GM19438 (cell line): Measurements from ENCODE around the gene PPP1R12C.

ENCODE experiments used
- ATAC-seq: cut with Tn5 transposase; IDR thresholded peaks from one replicate; pipeline ENCODE4 v1.9.1; 2021; ENCODE audit warnings: low read depth; ENCODE audit not compliant: unreplicated experiment

The PPP1R12C gene

DNA sequence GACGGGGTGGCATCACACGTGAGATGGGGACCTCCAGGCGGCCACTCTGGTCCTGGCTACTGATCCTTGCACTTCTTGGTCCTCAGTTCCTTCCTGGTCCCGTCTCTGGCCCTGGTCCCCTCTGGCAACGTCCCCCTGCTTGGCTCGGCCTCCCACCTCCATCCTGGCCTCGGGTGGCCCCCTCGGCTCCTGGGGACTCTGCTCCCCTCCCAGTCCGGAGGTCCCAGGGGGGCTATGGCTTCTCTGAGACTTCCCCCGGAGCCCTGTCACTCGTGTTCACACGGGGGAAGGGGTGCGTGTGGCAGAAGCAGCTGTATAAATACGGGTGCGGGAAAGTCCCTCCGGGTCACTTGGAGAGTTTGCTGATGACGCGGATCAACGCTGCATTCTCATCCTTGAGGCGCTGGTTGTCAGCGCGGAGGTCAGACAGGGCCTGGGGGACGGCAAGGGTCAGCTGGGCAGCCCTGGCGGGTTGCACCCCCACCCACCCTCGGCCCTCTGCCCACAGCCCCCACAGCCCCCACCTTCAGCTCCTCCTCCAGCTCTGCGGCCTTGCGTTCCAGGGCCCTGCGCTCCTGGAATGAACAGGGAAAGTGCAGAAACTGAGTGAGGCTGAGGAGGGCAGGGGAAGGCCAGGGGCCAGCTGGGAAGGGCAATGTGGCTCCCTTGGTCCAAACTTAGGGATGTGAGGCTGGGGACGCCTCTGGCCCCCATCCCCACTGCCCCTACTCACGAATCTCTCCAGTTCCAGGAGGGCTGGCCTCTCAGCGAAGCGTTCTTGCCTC lies 26.1 kb downstream of the PPP1R12C start:
- no peak for ATAC-seq

- ATAC-seq = no peak
Observed at GRCh38 chr19:55090564-55090963, 26.9 kb downstream of the PPP1R12C start.

DNA sequence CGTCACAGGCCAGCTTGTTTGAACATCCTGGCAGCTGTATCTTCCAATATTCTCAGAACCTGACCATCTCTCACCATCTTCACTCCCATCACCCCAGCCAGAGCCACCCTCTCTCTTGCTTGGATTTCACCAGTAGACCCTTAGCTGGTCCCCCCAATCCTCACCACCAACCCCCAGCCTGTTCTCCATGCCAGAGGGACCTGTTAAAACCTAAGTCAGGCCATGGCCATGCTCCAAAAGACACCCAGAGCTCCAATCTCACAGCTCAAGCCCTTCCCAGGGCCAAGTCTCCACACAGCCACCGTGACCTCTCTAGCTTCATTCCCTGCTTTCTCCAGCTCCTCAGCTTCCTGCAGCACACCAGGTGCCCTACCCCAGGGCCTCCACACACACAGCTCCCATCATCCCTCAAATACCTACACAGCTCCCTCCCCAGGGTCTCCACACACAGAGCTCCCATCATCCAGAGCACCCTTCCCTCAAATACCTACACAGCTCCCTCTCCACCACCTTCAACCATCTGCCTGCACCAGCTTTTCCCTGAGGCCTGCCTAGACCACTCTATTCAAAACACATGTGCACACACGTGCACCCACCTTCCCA lies 28.0 kb downstream of the PPP1R12C start:
- ATAC-seq = no peak

GRCh38 chr19:55088543-55089341 lies 28.7 kb downstream of the PPP1R12C start:
- ATAC-seq = no peak

DNA sequence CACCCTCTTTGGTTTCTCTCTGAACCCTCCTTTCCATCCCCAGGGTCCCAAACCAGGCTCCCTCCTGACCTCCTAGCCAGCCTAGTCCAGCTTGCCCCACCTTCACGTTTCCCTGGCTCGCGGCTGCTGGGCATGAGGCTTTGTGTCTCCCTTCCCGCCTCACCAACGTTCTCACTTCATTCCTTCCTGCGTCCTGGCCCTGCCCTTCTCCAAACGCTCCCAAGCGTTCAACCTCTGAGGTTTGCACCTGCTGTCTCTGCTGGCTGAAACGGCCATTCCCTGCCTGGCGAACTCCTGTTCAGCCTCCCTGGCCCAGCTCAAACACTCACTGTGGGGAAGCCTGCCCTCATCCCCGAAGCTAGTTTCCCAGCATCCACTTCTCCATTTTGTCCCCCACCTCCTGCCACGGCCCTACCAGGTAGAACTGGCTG lies 29.4 kb downstream of the PPP1R12C start:
- ATAC-seq = no peak

DNA sequence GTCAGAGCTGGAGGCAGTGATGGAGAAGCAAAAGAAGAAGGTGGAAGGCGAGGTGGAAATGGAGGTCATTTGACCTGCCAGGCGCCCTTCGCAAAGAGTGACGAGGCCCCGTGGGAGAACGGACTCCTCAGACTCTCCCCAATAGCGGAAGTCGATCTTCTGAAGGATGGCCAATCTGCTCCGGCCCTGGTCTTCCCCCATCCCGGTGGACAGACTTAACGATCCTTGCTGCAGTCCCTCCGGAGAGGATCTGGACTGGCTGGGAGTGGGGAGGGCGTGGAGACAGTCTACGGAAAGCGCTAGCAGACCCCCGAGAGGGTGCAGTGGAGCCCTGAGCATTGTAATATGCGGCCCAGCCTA lies 29.9 kb downstream of the PPP1R12C start:
- no peak for ATAC-seq

DNA sequence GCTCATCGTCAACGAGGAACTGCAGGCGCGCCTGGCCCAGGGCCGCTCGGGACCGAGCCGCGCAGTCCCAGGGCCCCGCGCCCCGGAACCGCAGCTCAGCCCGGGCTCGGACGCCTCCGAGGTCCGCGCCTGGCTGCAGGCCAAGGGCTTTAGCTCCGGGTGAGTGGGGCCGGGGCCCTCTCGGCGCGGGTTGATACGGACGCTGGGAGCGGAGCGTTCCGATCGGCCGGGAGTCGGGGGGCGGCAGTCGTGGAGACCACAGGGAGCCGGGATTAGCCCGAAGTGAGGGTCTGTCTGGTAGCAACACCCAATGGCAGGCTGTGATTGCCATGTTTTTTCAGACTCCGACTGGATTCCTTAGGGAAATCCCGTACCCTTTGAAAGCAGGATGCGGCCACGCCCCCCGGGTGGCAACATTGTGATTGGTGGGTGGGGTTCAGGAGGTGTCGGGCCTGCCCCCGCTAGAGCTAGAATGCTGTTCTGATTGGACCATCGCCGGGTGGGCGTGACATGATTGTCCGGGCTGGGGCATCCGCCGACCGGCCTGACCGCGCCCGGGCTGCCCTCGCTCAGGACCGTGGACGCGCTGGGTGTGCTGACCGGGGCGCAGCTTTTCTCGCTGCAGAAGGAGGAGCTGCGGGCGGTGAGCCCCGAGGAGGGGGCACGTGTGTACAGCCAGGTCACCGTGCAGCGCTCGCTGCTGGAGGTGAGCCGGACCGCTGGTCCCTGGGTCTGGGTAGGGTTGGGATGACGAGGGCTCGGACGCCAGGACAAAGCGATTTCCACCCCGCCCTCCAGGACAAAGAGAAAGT lies 30.5 kb downstream of the PPP1R12C start:
- ATAC-seq = no peak

GRCh38 chr19:55085923-55086715 lies 31.3 kb downstream of the PPP1R12C start:
- no peak for ATAC-seq

DNA sequence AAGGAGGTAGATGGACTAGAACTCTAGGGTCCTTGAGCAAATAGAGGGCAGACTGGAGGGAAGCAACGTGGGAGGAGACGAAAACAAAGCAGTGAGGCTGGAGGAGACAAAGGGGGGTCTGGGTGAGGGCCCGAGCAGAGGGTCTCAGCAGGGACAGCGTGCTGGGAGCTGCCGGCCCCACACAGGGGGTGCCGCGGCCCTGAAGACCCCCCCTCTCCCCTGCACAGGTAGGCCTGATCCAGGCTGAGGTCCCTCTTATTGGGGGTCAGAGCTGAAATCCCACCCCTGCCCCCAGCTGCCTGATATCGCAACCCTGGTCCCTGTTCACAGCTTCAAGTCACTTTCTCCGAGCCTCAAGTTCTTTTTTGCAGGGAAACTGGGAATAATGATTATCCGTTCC lies 33.0 kb downstream of the PPP1R12C start:
- ATAC-seq = no peak

GRCh38 chr19:55083004-55083850 lies 34.2 kb downstream of the PPP1R12C start:
- no peak for ATAC-seq

- ATAC-seq = no peak
Observed at GRCh38 chr19:55082020-55082851, 35.2 kb downstream of the PPP1R12C start.

- ATAC-seq = no peak
Observed at GRCh38 chr19:55081770-55082019, 35.7 kb downstream of the PPP1R12C start.

GRCh38 chr19:55080968-55081769 lies 36.3 kb downstream of the PPP1R12C start:
- peak; percentile 62 for ATAC-seq

DNA sequence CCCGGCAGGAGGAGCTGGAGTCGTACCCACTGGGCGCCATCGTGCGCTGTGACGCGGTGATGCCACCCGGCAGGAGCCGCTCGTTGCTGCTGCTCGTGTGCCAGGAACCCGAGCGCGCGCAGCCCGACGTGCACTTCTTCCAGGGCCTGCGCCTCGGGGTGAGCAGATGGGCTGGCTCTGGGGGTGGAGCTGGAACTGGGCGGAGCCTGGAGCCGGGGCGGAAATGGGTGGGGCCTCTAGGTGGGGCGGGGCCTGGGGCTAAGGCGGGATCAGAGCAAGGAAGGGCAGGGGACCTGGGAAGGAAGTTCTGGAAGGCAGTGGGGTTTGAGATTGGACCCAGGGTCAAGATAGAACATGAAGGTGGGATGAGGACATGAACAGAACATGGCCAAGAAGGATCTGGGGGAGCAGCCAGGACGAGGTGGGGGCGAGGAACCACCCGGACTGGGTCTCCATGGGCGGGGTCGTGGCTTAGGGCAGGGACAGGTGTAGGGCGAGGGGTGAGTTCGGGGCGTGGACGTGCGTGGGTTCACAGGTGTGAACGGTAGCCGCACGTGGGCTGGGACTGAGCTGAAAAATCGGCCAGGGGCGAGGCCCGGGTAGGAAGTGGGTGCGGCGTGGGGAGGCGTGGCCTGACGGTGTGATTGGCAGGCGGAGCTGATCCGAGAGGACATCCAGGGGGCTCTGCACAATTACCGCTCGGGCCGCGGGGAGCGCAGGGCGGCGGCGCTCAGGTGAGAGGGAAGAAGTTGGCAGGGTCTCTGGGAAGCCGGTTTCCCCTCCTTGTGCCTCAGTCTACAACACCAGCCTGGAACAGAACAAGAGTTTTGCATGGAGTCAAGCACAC lies 37.1 kb downstream of the PPP1R12C start:
- ATAC-seq = peak; percentile 60

GRCh38 chr19:55079400-55080038 lies 37.9 kb downstream of the PPP1R12C start:
- ATAC-seq = no peak

DNA sequence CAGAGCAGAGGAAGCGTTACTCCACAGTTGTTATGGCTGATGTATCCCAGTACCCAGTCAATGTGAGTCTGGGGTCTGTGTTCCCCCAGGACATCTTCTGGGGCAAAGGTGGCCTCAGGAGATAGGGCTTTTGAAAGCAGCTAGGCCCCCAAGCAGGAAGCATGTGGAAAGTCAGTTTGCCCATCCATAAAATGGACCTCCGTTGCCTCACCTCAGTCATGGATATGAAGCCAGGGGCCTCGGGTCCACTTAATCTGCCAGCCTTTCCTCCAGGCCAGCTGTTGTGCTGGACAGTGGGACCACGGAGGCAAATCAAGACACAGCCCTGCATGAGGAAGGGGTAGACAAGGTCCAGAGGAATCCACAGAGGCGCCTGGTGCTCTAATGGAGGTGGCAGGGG lies 38.4 kb downstream of the PPP1R12C start:
- no peak for ATAC-seq
